H1 (cell line): Measurements from ENCODE around the gene TMPRSS3. TPM values are rescaled to one million over a fixed set of nuclear protein-coding genes. Genes with fewer than 3 reads are reported as not detected.

ENCODE experiments used
- CTCF ChIA-PET: fragments of 300-600 bp; sonication (Branson Sonifier 250); formaldehyde crosslinking; loops from one replicate; lab custom pipeline; 2021; ENCODE audit not compliant: partially characterized antibody; lab: Charles Lee
- POLR2A ChIA-PET: fragments of 300-600 bp; sonication (Branson Sonifier 250); formaldehyde crosslinking; loops from one replicate; lab custom pipeline; 2021; ENCODE audit warnings: inconsistent platforms; ENCODE audit not compliant: partially characterized antibody; lab: Charles Lee
- DNase-seq, 2 experiments: peaks; one replicate each; pipeline versions ENCODE4 v3.0.0 to v3.0.0-alpha.2; 2010 to 2022; ENCODE audit warnings: low spot score in 2 of 2, low read depth in 1 of 2, mixed read lengths in 1 of 2
- FAIRE-seq: peaks from 2 replicates; lab custom pipeline; 2011; peaks lifted over from hg19 to GRCh38; lab: Jason Lieb, UNC
- H2AFZ ChIP-seq: 2 replicates; pipeline ENCODE4 v1.8.1; 2012; ENCODE audit warnings: low read length, inconsistent platforms
- H2AK5ac ChIP-seq: 2 replicates; pipeline ENCODE4 v1.6.1; 2013; ENCODE audit warnings: low read depth, low read length
- H2BK120ac ChIP-seq: replicated peaks from 2 replicates; pipeline ENCODE3; 2013; ENCODE audit warnings: low read depth, low read length, inconsistent platforms
- H2BK12ac ChIP-seq: 2 replicates; pipeline ENCODE4 v1.6.1; 2013; ENCODE audit warnings: low read depth, low read length
- H2BK15ac ChIP-seq: 2 replicates; pipeline ENCODE4 v1.6.1; 2013; ENCODE audit warnings: low read length
- H2BK20ac ChIP-seq: 2 replicates; pipeline ENCODE4 v1.6.1; 2013; ENCODE audit warnings: low read length
- H2BK5ac ChIP-seq: 2 replicates; pipeline ENCODE4 v1.6.1; 2013; ENCODE audit warnings: low read depth, low read length
- H3K14ac ChIP-seq: 2 replicates; pipeline ENCODE4 v1.6.1; 2013; ENCODE audit warnings: inconsistent platforms; ENCODE audit not compliant: insufficient read length
- H3K18ac ChIP-seq: 2 replicates; pipeline ENCODE4 v1.6.1; 2013; ENCODE audit warnings: low read length; ENCODE audit errors: extremely low read depth
- H3K23ac ChIP-seq: 2 replicates; pipeline ENCODE4 v1.6.1; 2013; ENCODE audit warnings: inconsistent platforms; ENCODE audit not compliant: insufficient read length
- H3K23me2 ChIP-seq: 2 replicates; pipeline ENCODE4 v1.6.1; 2013; ENCODE audit warnings: low read depth, low read length
- H3K27ac ChIP-seq: 2 replicates; pipeline ENCODE4 v1.6.1; 2011; ENCODE audit warnings: low read depth, low read length, inconsistent platforms
- H3K27me3 ChIP-seq, 4 experiments: replicated peaks in 1 of 4; 1 replicate in 1 of 4; 2 replicates in 3 of 4; pipeline versions ENCODE4 v1.6.1 to v1.8.1; 2011 to 2013; ENCODE audit warnings: low read length in 3 of 4, mild to moderate bottlenecking in 3 of 4, inconsistent platforms in 2 of 4, mixed read lengths in 2 of 4, moderate library complexity in 1 of 4; ENCODE audit not compliant: control insufficient read depth in 3 of 4, insufficient read depth in 3 of 4; ENCODE audit errors: extremely low read depth in 1 of 4
- H3K36me3 ChIP-seq, 4 experiments: 2 replicates each; pipeline versions ENCODE4 v1.6.1 to v1.8.1; 2011 to 2013; ENCODE audit warnings: mild to moderate bottlenecking in 4 of 4, low read length in 3 of 4, moderate library complexity in 2 of 4, control low read depth in 1 of 4, inconsistent platforms in 1 of 4; ENCODE audit not compliant: insufficient read depth in 4 of 4, control insufficient read depth in 2 of 4
- H3K4ac ChIP-seq: replicated peaks from 2 replicates; pipeline ENCODE3; 2013; ENCODE audit warnings: low read length, low read depth, mixed read lengths, inconsistent platforms; ENCODE audit not compliant: insufficient read length
- H3K4me1 ChIP-seq, 4 experiments: replicated peaks in 1 of 4; 1 replicate in 1 of 4; 2 replicates in 3 of 4; pipeline versions ENCODE4 v1.6.1 to v1.8.1; 2011 to 2013; ENCODE audit warnings: low read length in 3 of 4, inconsistent platforms in 2 of 4, mixed read lengths in 1 of 4; ENCODE audit not compliant: insufficient read depth in 4 of 4, control insufficient read depth in 3 of 4
- H3K4me2 ChIP-seq, 2 experiments: 2 replicates each; pipeline versions ENCODE4 v1.6.1 to v1.8.1; 2011 to 2013; ENCODE audit warnings: low read depth in 2 of 2, low read length in 2 of 2, control low read depth in 1 of 2, inconsistent platforms in 1 of 2, mild to moderate bottlenecking in 1 of 2; ENCODE audit not compliant: insufficient read depth in 1 of 2
- H3K4me3 ChIP-seq, 4 experiments: fragments of 200-600, 300-600 bp in 1 of 4; sonication (generic), shearing (Covaris generic), sonication (Bioruptor Twin) in 1 of 4; 2 replicates each; pipeline versions ENCODE4 v1.5.1 to v1.8.1; 2011 to 2016; ENCODE audit warnings: low read length in 4 of 4, low read depth in 3 of 4, control low read depth in 2 of 4, inconsistent platforms in 2 of 4, mild to moderate bottlenecking in 2 of 4, mixed read lengths in 1 of 4, moderate library complexity in 1 of 4; ENCODE audit not compliant: insufficient read depth in 2 of 4; ENCODE audit errors: extremely low read depth in 1 of 4
- H3K56ac ChIP-seq: replicated peaks from 2 replicates; pipeline ENCODE3; 2013; ENCODE audit warnings: low read depth, mild to moderate bottlenecking, mixed read lengths, low read length, inconsistent platforms; ENCODE audit not compliant: insufficient read length
- H3K79me1 ChIP-seq: 2 replicates; pipeline ENCODE4 v1.6.1; 2013; ENCODE audit warnings: low read depth, low read length, control low read depth
- H3K79me2 ChIP-seq, 2 experiments: 2 replicates each; pipeline versions ENCODE4 v1.6.1 to v1.8.1; 2012 to 2013; ENCODE audit warnings: low read length in 2 of 2, mild to moderate bottlenecking in 2 of 2, inconsistent platforms in 1 of 2; ENCODE audit not compliant: insufficient read depth in 2 of 2, control insufficient read depth in 1 of 2
- H3K9ac ChIP-seq, 4 experiments: replicated peaks in 1 of 4; 1 replicate in 1 of 4; 2 replicates in 3 of 4; pipeline versions ENCODE4 v1.6.1 to v1.8.1; 2011 to 2013; ENCODE audit warnings: low read depth in 3 of 4, low read length in 3 of 4, control low read depth in 2 of 4, mild to moderate bottlenecking in 2 of 4, moderate library complexity in 2 of 4, inconsistent platforms in 1 of 4; ENCODE audit errors: extremely low read depth in 1 of 4
- H3K9me3 ChIP-seq, 2 experiments: 2 replicates each; pipeline versions ENCODE4 v1.6.1 to v1.8.1; 2012 to 2013; ENCODE audit warnings: mild to moderate bottlenecking in 2 of 2, moderate library complexity in 2 of 2, control low read depth in 1 of 2, inconsistent platforms in 1 of 2, low read depth in 1 of 2, low read length in 1 of 2, mixed read lengths in 1 of 2; ENCODE audit not compliant: insufficient read depth in 2 of 2
- H4K20me1 ChIP-seq, 2 experiments: replicated peaks in 1 of 2; 2 replicates each; pipeline versions ENCODE3 to v1.8.1; 2011 to 2013; ENCODE audit warnings: inconsistent platforms in 2 of 2, low read length in 2 of 2, mild to moderate bottlenecking in 1 of 2; ENCODE audit not compliant: insufficient read depth in 2 of 2, control insufficient read depth in 1 of 2
- H4K5ac ChIP-seq: 2 replicates; pipeline ENCODE4 v1.6.1; 2013; ENCODE audit warnings: low read length, low read depth, mixed read lengths, inconsistent platforms; ENCODE audit not compliant: insufficient read length
- H4K8ac ChIP-seq: 2 replicates; pipeline ENCODE4 v1.8.0; 2013; ENCODE audit warnings: mild to moderate bottlenecking, moderate library complexity, low read length, inconsistent platforms; ENCODE audit not compliant: insufficient read depth; ENCODE audit errors: extremely low read depth
- H4K91ac ChIP-seq: replicated peaks from 2 replicates; pipeline ENCODE3; 2013; ENCODE audit warnings: low read length, mixed read lengths, inconsistent platforms; ENCODE audit not compliant: insufficient read length
- BACH1 ChIP-seq: IDR thresholded peaks from 2 replicates; pipeline ENCODE4 v1.6.1; 2012; ENCODE audit warnings: low read length, improper control_type of control experiment
- BCL11A ChIP-seq, 2 experiments: IDR thresholded peaks; one replicate each; pipeline ENCODE4 v1.6.1; 2011; ENCODE audit warnings: low read depth in 2 of 2, low read length in 2 of 2, mild to moderate bottlenecking in 2 of 2
- BRCA1 ChIP-seq: IDR thresholded peaks from 2 replicates; pipeline ENCODE4 v1.6.1; 2012; ENCODE audit warnings: low read depth, low read length, improper control_type of control experiment
- CEBPB ChIP-seq: IDR thresholded peaks from 2 replicates; pipeline ENCODE4 v1.6.1; 2012; ENCODE audit warnings: low read depth, low read length
- NANOG ChIP-seq: IDR thresholded peaks from 2 replicates; pipeline ENCODE4 v1.6.1; 2011; ENCODE audit warnings: low read length, low read depth, mild to moderate bottlenecking, inconsistent platforms; ENCODE audit not compliant: insufficient read depth, poor library complexity, severe bottlenecking
- NRF1 ChIP-seq: IDR thresholded peaks from 2 replicates; pipeline ENCODE4 v1.6.1; 2011; ENCODE audit warnings: mild to moderate bottlenecking, low read depth, low read length, improper control_type of control experiment
- RBBP5 ChIP-seq: IDR thresholded peaks from 2 replicates; pipeline ENCODE4 v1.7.1; 2012; ENCODE audit warnings: low read depth, mild to moderate bottlenecking, inconsistent platforms, low read length, moderate library complexity, borderline replicate concordance
- SP1 ChIP-seq: IDR thresholded peaks from 2 replicates; pipeline ENCODE4 v1.6.1; 2011; ENCODE audit warnings: low read depth, low read length
- TAF1 ChIP-seq: IDR thresholded peaks from 2 replicates; pipeline ENCODE4 v1.6.1; 2011; ENCODE audit warnings: mild to moderate bottlenecking, low read depth, low read length
- TEAD4 ChIP-seq: IDR thresholded peaks from 2 replicates; pipeline ENCODE4 v1.6.1; 2012; ENCODE audit warnings: low read depth, low read length, inconsistent platforms, mixed read lengths
- WGBS, 2 experiments: shearing (Covaris generic) in 1 of 2; methylation state at CpG; one replicate each; pipeline versions ENCODE4 v1.1.6 to v1.1.7; 2013 to 2015; ENCODE audit warnings: low lambda C conversion rate in 2 of 2, mixed read lengths in 2 of 2, inconsistent platforms in 1 of 2, low coverage in 1 of 2, missing lambda C conversion rate in 1 of 2; ENCODE audit not compliant: insufficient replicate concordance in 2 of 2, insufficient coverage in 1 of 2, insufficient read length in 1 of 2; ENCODE audit errors: extremely low coverage in 1 of 2, missing lambda C conversion rate in 1 of 2; 5-methylcytosine and 5-hydroxymethylcytosine counted together
- polyA plus RNA-seq, 7 experiments: library from polyadenylated mRNA; depleted of rRNA in 3 of 7; stranded (reverse) in 5 of 7; unstranded in 2 of 7; fragments of >200 nt in 5 of 7; fragments of 200-250 nt in 2 of 7; gene quantifications; 1 replicate in 5 of 7; 2 replicates in 1 of 7; 4 replicates in 1 of 7; pipeline versions ENCODE4 v1.2.1 to v1.2.3, GENCODE V29; 2011 to 2013; ENCODE audit warnings: missing spikeins in 2 of 7, mixed read lengths in 2 of 7
- total RNA-seq: library from RNA; stranded (reverse); fragmentation: NEBNext Ultra II Directional; extraction: Animal tissue kit (Norgen Biotek cat#: 25700); gene quantifications from 2 replicates; pipeline ENCODE4 v1.2.1, GENCODE V29; 2021

Gene TMPRSS3
- total and polyA plus RNA-seq, 2 of the 8 experiments (the other 6 are each of a cell fraction or from before 2014, with no cell fraction given) = 0.38 TPM; not detected in 1

- no peak for FAIRE-seq
- CTCF ChIA-PET = no interaction called here
- Histone ChIP-seq H3K23me2 (no peaks in the 10 kb centered on the region), H3K4me2 (no peak overlapping the region), H2AK5ac (no peak overlapping the region), H2BK15ac (no peak overlapping the region), H4K8ac (no peak overlapping the region), H3K27ac (no peak overlapping the region), H3K23ac (no peak overlapping the region), H2BK120ac (no peak overlapping the region), H3K9ac (no peak overlapping the region), H3K27me3 (0 out of 7 replicates have a peak, but pooled peaks cover 0 to 2% (median 0%) of the 10 kb centered on the region in 4 experiments)
- TF ChIP-seq TEAD4 (no peak), NANOG (no peak), TAF1 (no peak), BCL11A (IDR thresholded peaks at IDR 0.05; ENCODE audit: low read depth in 2 of 2, low read length in 2 of 2) (no peak), BRCA1 (no peak), RBBP5 (no peak), NRF1 (no peak), SP1 (no peak), BACH1 (no peak), CEBPB (no peak)
- TF ChIP-seq, all 59 proteins: peak for 0
- WGBS, 2 experiments = 97% methylated on average over 2 of the region's 2 CpGs; no CpG with 5 or more reads in 1 of the 2 experiments
- H3K4ac ChIP-seq = no peak overlapping the region
- H3K36me3 ChIP-seq = no peaks in the 10 kb centered on the region
- no peak overlapping the region for H2BK20ac ChIP-seq
- no peak overlapping the region for H2BK5ac ChIP-seq
- POLR2A ChIA-PET = no interaction called here
- peaks cover 0 to 12% (median 9%) of the 10 kb centered on the region in 4 experiments; a peak in 3 of 7 replicates for H3K4me1 ChIP-seq
- H3K14ac ChIP-seq = no peak overlapping the region
- H4K20me1 ChIP-seq = no peaks in the 10 kb centered on the region
- no peak overlapping the region for H4K5ac ChIP-seq
- H4K91ac ChIP-seq = peak overlapping the region; percentile 11
- H3K79me1 ChIP-seq = no peaks in the 10 kb centered on the region
- H3K79me2 ChIP-seq = no peaks in the 10 kb centered on the region
- no peak overlapping the region for H3K18ac ChIP-seq
- no peak overlapping the region for H3K56ac ChIP-seq
- peaks cover 0 to 4% of the 10 kb centered on the region in 2 experiments; a peak in 1 of 4 replicates for H3K9me3 ChIP-seq
- H2AFZ ChIP-seq = no peak overlapping the region
- H2BK12ac ChIP-seq = peak overlapping the region; percentile 52; the same call in 1 of the 2 replicates
- H3K4me3 ChIP-seq = no peak overlapping the region
- no peak for DNase-seq
These were observed 5.2 kb downstream of the TMPRSS3 start for GRCh38 chr21:42390696-42391095.
